GM12801 (cell line): ENCODE measurements around the gene CERK.

Experiments used
- CTCF ChIP-seq: IDR thresholded peaks from one replicate; pipeline ENCODE4 v1.5.1; 2011; ENCODE audit warnings: control low read depth; ENCODE audit not compliant: insufficient read length; ENCODE audit errors: extremely low read depth

CERK gene

DNA sequence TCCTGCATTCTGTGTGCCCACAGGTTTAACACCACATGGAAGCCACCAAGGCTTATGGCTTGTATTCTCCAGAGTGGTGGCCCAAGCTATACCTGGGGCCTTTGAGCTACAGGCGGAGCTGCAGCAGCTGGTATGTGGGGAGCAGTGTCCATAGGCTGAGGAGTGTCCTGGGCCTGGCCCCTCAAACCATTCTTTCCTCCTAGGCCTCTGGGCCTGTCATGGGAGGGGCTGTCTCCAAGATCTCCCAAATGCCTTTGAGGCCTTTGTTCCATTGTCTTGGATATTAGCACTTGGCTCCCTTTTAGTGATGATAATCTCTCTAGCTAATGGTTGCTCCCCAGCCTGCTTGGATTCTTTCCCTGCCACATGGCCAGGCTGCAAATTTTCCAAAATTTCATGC lies 18.0 kb upstream of the CERK start:
- no peak for TF ChIP-seq CTCF

DNA sequence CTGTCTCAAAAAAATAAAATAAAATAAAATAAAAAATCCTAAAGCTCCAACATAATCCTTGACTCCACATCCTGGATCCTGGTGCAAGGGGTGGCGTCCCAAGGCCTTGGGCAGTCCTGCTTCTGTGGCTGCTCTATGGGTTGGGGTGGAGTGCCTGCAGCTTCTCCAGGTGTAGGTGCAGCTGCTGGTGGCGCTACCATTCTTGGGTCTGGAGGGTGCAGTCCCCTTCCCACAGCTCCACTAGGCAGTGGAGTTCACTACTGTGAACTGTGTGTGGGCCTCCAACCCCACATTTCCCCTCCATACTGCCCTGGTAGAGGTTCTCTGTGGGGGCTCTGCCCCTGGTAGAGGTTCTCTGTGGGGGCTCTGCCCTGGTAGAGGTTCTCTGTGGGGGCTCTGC lies 17.5 kb upstream of the CERK start:
- TF ChIP-seq CTCF: no peak

DNA sequence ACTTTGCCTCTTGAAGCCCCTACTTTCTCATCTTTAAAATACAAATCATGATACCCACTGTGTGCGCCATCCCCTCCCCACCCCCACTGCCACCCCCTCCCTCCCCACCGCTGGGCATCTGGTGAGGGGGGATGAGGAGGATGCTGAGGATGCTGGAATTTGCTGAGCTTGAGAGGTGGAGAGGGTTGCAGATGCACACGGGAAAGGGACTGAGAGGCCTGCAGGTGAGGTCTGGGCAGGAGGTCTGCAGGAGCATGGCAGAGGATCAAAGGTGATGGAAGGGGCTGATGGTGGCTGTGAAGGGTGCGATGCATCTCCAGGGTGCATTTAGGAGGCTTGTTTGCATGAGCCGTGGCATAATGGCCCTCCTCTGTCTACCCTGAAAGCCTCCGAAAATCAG lies 16.8 kb upstream of the CERK start:
- no peak for TF ChIP-seq CTCF

DNA sequence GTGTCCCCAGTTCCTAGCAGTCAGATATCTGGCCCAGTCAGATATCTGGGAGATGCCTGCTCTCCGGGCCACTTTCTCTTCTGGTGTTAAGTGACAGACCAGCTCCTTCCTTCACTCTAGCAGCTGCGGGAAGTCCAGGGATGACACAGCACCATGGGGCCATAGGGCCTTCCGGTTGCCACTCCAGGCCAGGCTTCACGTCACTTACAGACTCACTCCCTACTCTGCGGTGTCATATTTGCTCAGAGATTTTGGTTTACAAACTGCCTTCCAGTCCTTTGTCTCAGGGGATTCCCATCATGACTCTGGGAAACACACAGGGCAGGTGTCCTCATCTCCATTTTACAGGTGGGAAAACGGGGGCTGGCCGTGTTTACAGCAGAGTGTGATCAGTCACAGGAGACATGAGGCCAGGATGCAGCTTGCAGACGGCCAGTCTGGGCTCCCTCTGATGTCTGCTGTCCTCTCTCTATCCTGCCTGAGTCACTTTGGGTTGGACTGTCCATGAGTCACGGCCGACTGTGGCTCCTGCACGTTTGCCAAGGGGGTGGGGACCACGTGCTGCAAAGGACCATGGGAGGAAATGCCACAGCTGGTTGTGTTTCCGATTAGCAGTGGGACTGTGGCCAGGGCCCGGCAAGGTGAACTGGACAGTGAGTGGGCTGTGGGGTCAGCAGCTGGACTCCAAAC lies 16.2 kb upstream of the CERK start:
- no peak for TF ChIP-seq CTCF

DNA sequence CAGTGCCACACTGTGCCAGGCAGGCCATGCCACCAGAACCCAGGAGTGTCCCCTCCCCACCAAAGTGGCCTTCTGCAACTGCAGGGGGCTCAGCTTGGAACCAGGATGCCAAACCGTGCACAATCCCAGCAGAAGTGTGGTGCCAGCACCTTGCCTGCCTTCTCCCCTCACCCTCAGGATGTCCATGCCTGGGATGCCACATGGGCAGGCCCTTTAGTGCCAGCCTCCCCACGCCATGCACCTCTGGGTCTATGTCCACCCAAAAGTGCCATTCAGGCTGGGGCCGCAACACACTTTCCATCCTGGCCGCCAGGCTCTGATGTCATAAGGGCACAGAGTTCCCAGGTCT lies 15.7 kb upstream of the CERK start:
- no peak for TF ChIP-seq CTCF

GRCh38 chr22:46753360-46753759 lies 15.3 kb upstream of the CERK start:
- TF ChIP-seq CTCF: no peak

- TF ChIP-seq CTCF: no peak
Observed at GRCh38 chr22:46752988-46753310, 14.9 kb upstream of the CERK start.
